IPS DF 6.9 (cell line): ENCODE data around the gene TMEM150B.

ENCODE experiments used
- DNase-seq: peaks from one replicate; pipeline ENCODE4 v3.0.0-alpha.2; 2013; ENCODE audit warnings: low read depth, low spot score
- H3K27ac ChIP-seq: one replicate; pipeline ENCODE4 v1.5.1; 2013; ENCODE audit warnings: low read length, control low read depth
- H3K27me3 ChIP-seq: 2 replicates; pipeline ENCODE4 v1.6.1; 2013; ENCODE audit warnings: mild to moderate bottlenecking, low read length; ENCODE audit not compliant: control insufficient read depth, insufficient read depth
- H3K36me3 ChIP-seq: 2 replicates; pipeline ENCODE4 v1.6.1; 2013; ENCODE audit warnings: low read length; ENCODE audit not compliant: control insufficient read depth, insufficient read depth
- H3K4me1 ChIP-seq: 2 replicates; pipeline ENCODE4 v1.6.1; 2013; ENCODE audit warnings: low read length; ENCODE audit not compliant: control insufficient read depth, insufficient read depth
- H3K4me3 ChIP-seq: 2 replicates; pipeline ENCODE4 v1.5.1; 2013; ENCODE audit warnings: mild to moderate bottlenecking, low read length
- H3K9me3 ChIP-seq: 2 replicates; pipeline ENCODE4 v1.6.1; 2013; ENCODE audit warnings: low read length, inconsistent platforms; ENCODE audit not compliant: control insufficient read depth, insufficient read depth
- WGBS: extraction: QIAGEN DNeasy Blood & Tissue Kit; methylation state at CpG from one replicate; pipeline ENCODE4 v1.1.7; 2013; ENCODE audit warnings: mixed read lengths, missing lambda C conversion rate; ENCODE audit not compliant: insufficient read length, insufficient coverage; 5-methylcytosine and 5-hydroxymethylcytosine counted together

Gene TMEM150B

DNA sequence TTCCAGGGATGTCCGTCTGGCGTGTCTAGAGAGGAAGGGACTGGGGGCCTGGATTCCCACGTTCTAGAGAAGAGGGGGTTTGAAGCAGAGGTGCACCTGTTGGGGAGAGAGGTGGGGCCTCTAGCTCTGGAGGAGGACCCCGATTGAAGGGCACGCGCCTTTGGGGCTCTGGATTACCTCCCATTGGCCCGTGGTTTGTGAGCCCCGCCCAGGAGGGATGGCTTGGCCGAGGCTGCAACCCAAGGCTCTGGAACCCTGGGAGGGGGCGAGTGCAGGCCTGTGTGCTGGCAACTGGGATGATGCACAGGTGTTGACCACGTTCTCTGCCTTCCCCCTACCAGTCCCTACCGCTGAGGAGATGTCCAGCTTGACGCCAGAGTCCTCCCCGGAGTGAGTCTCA, 20.2 kb downstream of the TMEM150B start:
- Histone ChIP-seq H3K4me3 (no peak overlapping the region), H3K9me3 (no peaks in the 10 kb centered on the region), H3K27me3 (no peaks in the 10 kb centered on the region), H3K27ac (no peak overlapping the region), H3K36me3 (peaks cover 24% of the 10 kb centered on the region), H3K4me1 (no peaks in the 10 kb centered on the region)
- DNase-seq = no peak
- WGBS = no CpG with 5 or more reads among the region's 14 CpGs

GRCh38 chr19:55304279-55304978, 20.7 kb downstream of the TMEM150B start:
- Histone ChIP-seq H3K36me3 (peaks cover 24% of the 10 kb centered on the region), H3K4me1 (no peaks in the 10 kb centered on the region), H3K4me3 (no peak overlapping the region), H3K27me3 (no peaks in the 10 kb centered on the region), H3K9me3 (no peaks in the 10 kb centered on the region), H3K27ac (no peak overlapping the region)
- no peak for DNase-seq
- WGBS = no CpG with 5 or more reads among the region's 39 CpGs

DNA sequence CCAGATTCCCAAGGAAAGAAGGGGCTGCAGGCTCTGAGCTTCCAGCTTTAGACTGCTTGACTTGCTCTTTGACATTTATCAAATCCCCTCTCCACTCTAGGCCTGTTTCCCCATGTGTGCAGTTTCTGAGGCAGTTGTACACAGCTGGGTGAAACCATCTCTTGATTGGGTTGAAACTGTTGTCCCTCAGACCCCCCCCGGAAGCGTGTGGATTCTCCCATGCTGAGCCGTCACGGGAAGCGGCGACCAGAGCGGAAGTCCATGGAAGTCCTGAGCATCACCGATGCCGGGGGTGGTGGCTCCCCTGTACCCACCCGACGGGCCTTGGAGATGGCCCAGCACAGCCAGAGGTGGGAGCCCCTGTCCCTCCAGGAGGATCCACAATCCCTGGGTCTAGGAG, 21.7 kb downstream of the TMEM150B start:
- H3K9me3 ChIP-seq = no peaks in the 10 kb centered on the region
- H3K36me3 ChIP-seq = peaks cover 21% of the 10 kb centered on the region
- no peaks in the 10 kb centered on the region for H3K27me3 ChIP-seq
- H3K4me3 ChIP-seq = no peak overlapping the region
- no peaks in the 10 kb centered on the region for H3K4me1 ChIP-seq
- DNase-seq = no peak
- H3K27ac ChIP-seq = no peak overlapping the region
- no CpG with 5 or more reads among the region's 11 CpGs for WGBS

DNA sequence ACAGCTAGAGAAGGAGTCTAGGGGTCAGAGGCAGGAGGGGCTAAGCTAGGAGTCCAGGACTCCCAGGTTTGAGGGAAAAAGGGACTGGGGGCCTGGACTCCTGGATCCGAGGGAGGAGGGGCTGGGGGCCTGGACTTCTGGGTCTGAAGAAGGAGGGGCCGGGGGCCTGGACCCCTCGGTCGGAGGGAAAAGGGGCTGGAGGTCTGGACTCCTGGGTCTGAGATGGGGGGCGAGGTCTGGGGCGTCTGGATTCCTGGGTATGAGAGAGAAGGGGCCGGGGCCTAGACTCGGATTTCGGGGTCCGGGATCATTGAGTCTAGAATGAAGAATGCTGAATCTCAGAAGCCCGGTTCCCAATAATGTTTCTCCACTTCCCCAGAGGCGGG, 22.8 kb downstream of the TMEM150B start:
- Histone ChIP-seq H3K27me3 (no peaks in the 10 kb centered on the region), H3K36me3 (peaks cover 21% of the 10 kb centered on the region), H3K4me1 (no peaks in the 10 kb centered on the region), H3K4me3 (no peak overlapping the region), H3K9me3 (no peaks in the 10 kb centered on the region), H3K27ac (no peak overlapping the region)
- WGBS = no CpG with 5 or more reads among the region's 12 CpGs
- no peak for DNase-seq

- Histone ChIP-seq H3K36me3 (peaks cover 17% of the 10 kb centered on the region), H3K4me1 (no peaks in the 10 kb centered on the region), H3K27ac (no peak overlapping the region), H3K4me3 (no peak overlapping the region), H3K27me3 (no peaks in the 10 kb centered on the region), H3K9me3 (no peaks in the 10 kb centered on the region)
- no CpG with 5 or more reads among the region's 42 CpGs for WGBS
- no peak for DNase-seq
These were observed 23.5 kb downstream of the TMEM150B start for GRCh38 chr19:55301459-55302317.

DNA sequence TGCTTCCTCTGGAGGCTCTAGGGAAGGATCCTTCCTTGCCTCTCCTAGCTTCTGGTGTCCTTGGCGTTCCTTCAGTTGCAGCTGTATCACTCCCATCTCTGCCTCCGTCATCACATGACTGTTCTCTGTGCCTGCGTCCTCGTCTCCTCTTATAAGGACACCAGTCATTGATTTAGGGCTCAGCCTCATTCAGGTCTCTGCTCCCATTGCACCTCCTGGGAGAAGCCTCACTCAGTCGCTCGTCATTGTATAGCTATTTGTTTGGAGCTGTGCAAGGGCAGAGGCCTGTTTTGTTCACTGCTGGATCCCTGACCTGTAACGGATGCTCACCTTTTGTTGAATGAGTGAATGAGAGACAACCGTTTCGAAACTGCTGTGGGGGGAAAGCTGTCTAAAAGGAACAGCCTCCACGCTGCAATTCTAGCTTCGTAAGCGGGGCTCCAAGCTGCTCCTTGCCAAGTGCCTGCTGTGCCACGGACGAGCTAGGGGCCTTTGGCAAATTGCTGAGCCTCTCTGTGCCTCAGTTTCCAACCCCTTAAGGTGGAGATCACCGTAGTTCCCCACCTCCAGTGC, 24.2 kb downstream of the TMEM150B start:
- Histone ChIP-seq H3K4me1 (no peaks in the 10 kb centered on the region), H3K27me3 (no peaks in the 10 kb centered on the region), H3K4me3 (no peak overlapping the region), H3K36me3 (peaks cover 11% of the 10 kb centered on the region), H3K9me3 (no peaks in the 10 kb centered on the region), H3K27ac (no peak overlapping the region)
- DNase-seq = no peak
- WGBS = no CpG with 5 or more reads among the region's 15 CpGs

DNA sequence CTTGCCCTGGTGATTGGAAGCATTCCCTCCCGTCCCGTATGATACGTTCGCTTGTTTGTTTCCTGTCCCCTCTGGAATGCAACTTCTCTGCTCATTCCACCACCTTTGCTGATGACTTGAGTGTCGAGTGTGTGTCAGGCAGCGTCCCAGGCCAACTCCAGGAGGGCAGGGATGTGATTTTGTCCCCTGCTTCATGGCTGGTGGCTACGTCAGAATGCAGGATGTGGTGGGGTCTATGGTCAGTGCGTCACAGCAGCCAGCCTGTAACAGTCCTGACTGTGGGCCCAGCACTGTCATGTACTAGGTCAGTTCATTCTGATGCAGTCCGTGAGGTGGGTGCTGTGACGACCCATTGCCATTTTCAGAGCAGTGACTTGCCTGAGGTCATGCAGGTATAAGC, 25.1 kb downstream of the TMEM150B start:
- WGBS = no CpG with 5 or more reads among the region's 10 CpGs
- Histone ChIP-seq H3K4me1 (no peaks in the 10 kb centered on the region), H3K27ac (no peak overlapping the region), H3K27me3 (no peaks in the 10 kb centered on the region), H3K36me3 (peaks cover 12% of the 10 kb centered on the region), H3K4me3 (no peak overlapping the region), H3K9me3 (no peaks in the 10 kb centered on the region)
- no peak for DNase-seq

- H3K9me3 ChIP-seq = no peaks in the 10 kb centered on the region
- H3K4me1 ChIP-seq = no peaks in the 10 kb centered on the region
- no peak overlapping the region for H3K4me3 ChIP-seq
- H3K27ac ChIP-seq = no peak overlapping the region
- no peaks in the 10 kb centered on the region for H3K27me3 ChIP-seq
- no CpG with 5 or more reads among the region's 10 CpGs for WGBS
- no peak for DNase-seq
- peaks cover 7% of the 10 kb centered on the region; the same call in 1 of the 2 replicates for H3K36me3 ChIP-seq
These were observed 27.9 kb downstream of the TMEM150B start for GRCh38 chr19:55297267-55297666.

GRCh38 chr19:55289117-55289796, 35.9 kb downstream of the TMEM150B start:
- Histone ChIP-seq H3K9me3 (no peaks in the 10 kb centered on the region), H3K27me3 (no peaks in the 10 kb centered on the region), H3K36me3 (peaks cover 16% of the 10 kb centered on the region), H3K27ac (no peak overlapping the region), H3K4me3 (no peak overlapping the region), H3K4me1 (no peaks in the 10 kb centered on the region)
- WGBS = no CpG with 5 or more reads among the region's 9 CpGs
- no peak for DNase-seq

DNA sequence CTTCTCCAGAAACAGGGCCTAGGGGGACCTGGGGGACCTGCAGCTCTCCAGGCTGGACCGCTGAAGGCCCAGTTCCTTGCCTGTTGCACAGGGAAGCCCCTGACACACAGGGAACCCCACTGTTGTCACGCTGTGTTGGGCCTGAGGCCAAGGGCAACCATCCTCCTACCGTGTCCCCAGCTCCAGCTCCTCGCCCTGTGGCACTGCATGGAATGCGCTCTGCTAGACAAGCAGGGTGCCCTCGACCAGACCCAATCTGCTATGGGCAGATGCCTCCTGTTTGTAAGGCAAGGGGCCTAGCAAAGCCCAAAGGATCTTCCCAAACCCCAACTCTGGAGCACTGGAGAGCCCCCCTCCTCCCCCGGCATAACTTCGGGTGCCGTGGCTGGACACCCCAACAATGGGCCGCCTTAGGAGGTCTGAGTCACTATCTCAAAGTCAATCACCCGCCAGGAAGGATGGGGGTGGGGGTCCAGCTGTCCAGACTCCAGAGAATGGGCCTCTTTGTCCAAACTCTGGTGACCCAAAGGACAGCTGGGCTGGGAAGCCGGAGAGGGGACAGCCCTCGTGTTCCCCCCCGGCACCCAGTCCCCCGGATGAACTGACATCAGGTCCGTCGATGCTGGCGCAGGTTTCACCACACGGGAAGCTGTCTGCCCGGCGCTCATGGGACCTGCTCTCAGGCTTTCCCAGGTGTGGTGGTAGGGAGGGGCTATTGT, 37.6 kb downstream of the TMEM150B start:
- H3K36me3 ChIP-seq = peaks cover 11% of the 10 kb centered on the region
- H3K27ac ChIP-seq = no peak overlapping the region
- H3K9me3 ChIP-seq = no peaks in the 10 kb centered on the region
- H3K4me1 ChIP-seq = peaks cover 2% of the 10 kb centered on the region; the same call in 1 of the 2 replicates
- no peak for DNase-seq
- WGBS = no CpG with 5 or more reads among the region's 21 CpGs
- H3K4me3 ChIP-seq = no peak overlapping the region
- H3K27me3 ChIP-seq = no peaks in the 10 kb centered on the region
